Measurements from ENCODE around the gene ZNF518A. TPM values are rescaled to one million over a fixed set of nuclear protein-coding genes. Genes with fewer than 3 reads are reported as not detected.
A peak's percentile ranks its signal among the peaks of the same experiment; 100 is the strongest.

The ZNF518A gene
- 21.5 TPM for polyA plus RNA-seq (ENCODE audit: insufficient read length)

- peak; percentile 95 for DNase-seq
Observed at GRCh38 chr10:96129387-96130325, at the start of gene ZNF518A. Gene ZNF518A, plus strand, starts transcription at chr10:96130297. Its CDS starts 26,026 bp downstream, at chr10:96156323.

- no peak for DNase-seq
Observed at GRCh38 chr10:96082153-96082552, 47.9 kb upstream of the ZNF518A start.

- DNase-seq, result no peak
Observed at GRCh38 chr10:96082748-96083147, 47.3 kb upstream of the ZNF518A start.

- DNase-seq, result no peak
Observed at GRCh38 chr10:96089116-96089515, 41.0 kb upstream of the ZNF518A start.

- DNase-seq, result peak; percentile 99
Observed at GRCh38 chr10:96089670-96090462, 40.2 kb upstream of the ZNF518A start.

GRCh38 chr10:96090463-96090800, 39.7 kb upstream of the ZNF518A start:
- DNase-seq, result no peak

- DNase-seq, result no peak
Observed at GRCh38 chr10:96092999-96093767, 36.9 kb upstream of the ZNF518A start.

GRCh38 chr10:96093948-96094347, 36.1 kb upstream of the ZNF518A start:
- DNase-seq, result no peak

GRCh38 chr10:96096958-96097357, 33.1 kb upstream of the ZNF518A start:
- no peak for DNase-seq

- no peak for DNase-seq
Observed at GRCh38 chr10:96097865-96098264, 32.2 kb upstream of the ZNF518A start.

- no peak for DNase-seq
Observed at GRCh38 chr10:96107623-96108038, 22.5 kb upstream of the ZNF518A start.

GRCh38 chr10:96112531-96112930, 17.6 kb upstream of the ZNF518A start:
- no peak for DNase-seq

- DNase-seq, result no peak
Observed at GRCh38 chr10:96118604-96119450, 11.3 kb upstream of the ZNF518A start.

- DNase-seq, result no peak
Observed at GRCh38 chr10:96122824-96123223, 7.3 kb upstream of the ZNF518A start.

GRCh38 chr10:96124230-96125141, 5.6 kb upstream of the ZNF518A start:
- no peak for DNase-seq

- no peak for DNase-seq
Observed at GRCh38 chr10:96125142-96125515, 5.0 kb upstream of the ZNF518A start.

- no peak for DNase-seq
Observed at GRCh38 chr10:96130326-96130995, 364 bp downstream of the ZNF518A start.

GRCh38 chr10:96131621-96132020, 1.5 kb downstream of the ZNF518A start:
- no peak for DNase-seq

GRCh38 chr10:96133135-96133534, 3.0 kb downstream of the ZNF518A start:
- no peak for DNase-seq

- DNase-seq, result no peak
Observed at GRCh38 chr10:96136810-96137209, 6.7 kb downstream of the ZNF518A start.
